Endothelial cell of umbilical vein (primary cell): ENCODE measurements around the gene ARF1. TPM values are rescaled to one million over a fixed set of nuclear protein-coding genes. Genes with fewer than 3 reads are reported as not detected.

Experiments used
- BruUV-seq: library from RNA; stranded (reverse); fragments of 400-500 nt; replicated peaks from 2 replicates; lab custom pipeline; 2021; lab: Mats Ljungman, UMichigan
- CTCF ChIA-PET: fragments of 300-600, 350-600 bp; sonication (Branson Sonifier 250); formaldehyde crosslinking; loops from one replicate; lab custom pipeline; 2021; ENCODE audit warnings: antibody characterized with exemption, inconsistent platforms; lab: Charles Lee
- POLR2A ChIA-PET: fragments of 300-600, 350-600 bp; sonication (Branson Sonifier 250); formaldehyde crosslinking; loops from one replicate; lab custom pipeline; 2021; ENCODE audit warnings: antibody characterized with exemption, inconsistent platforms; lab: Charles Lee
- DNase-seq: peaks from one replicate; pipeline ENCODE4 v3.0.0-alpha.2; 2011; ENCODE audit warnings: low read depth, low spot score
- FAIRE-seq: peaks from 2 replicates; lab custom pipeline; 2011; peaks lifted over from hg19 to GRCh38; lab: Jason Lieb, UNC
- H2AFZ ChIP-seq: 2 replicates; pipeline ENCODE4 v1.6.0; 2012; ENCODE audit warnings: low read depth, low read length, control low read depth, inconsistent platforms
- H3K27ac ChIP-seq: 2 replicates; pipeline ENCODE4 v1.5.1; 2011; ENCODE audit warnings: low read depth, mild to moderate bottlenecking, control low read depth, low read length, moderate library complexity; ENCODE audit not compliant: insufficient read depth
- H3K27me3 ChIP-seq, 2 experiments: 2 replicates each; pipeline versions ENCODE4 v1.6.0 to v1.6.1; 2011; ENCODE audit warnings: low read length in 2 of 2, mixed read lengths in 1 of 2; ENCODE audit not compliant: control insufficient read depth in 2 of 2, insufficient read depth in 2 of 2
- H3K36me3 ChIP-seq, 2 experiments: 2 replicates in 1 of 2; 3 replicates in 1 of 2; pipeline ENCODE4 v1.5.1; 2011; ENCODE audit warnings: low read length in 2 of 2, mild to moderate bottlenecking in 1 of 2, moderate library complexity in 1 of 2; ENCODE audit not compliant: control insufficient read depth in 2 of 2, insufficient read depth in 2 of 2; ENCODE audit errors: extremely low read depth in 1 of 2
- H3K4me1 ChIP-seq: 3 replicates; pipeline ENCODE4 v1.5.1; 2011; ENCODE audit warnings: mild to moderate bottlenecking, low read length; ENCODE audit not compliant: control insufficient read depth, insufficient read depth; ENCODE audit errors: extremely low read depth
- H3K4me2 ChIP-seq: 2 replicates; pipeline ENCODE4 v1.6.1; 2011; ENCODE audit warnings: low read length, control low read depth, mixed read lengths; ENCODE audit not compliant: insufficient read depth
- H3K4me3 ChIP-seq, 3 experiments: fragments of 200-600 bp in 1 of 3; sonication (generic), shearing (Covaris generic) in 1 of 3; replicated peaks in 1 of 3; 2 replicates each; pipeline ENCODE4 v1.5.1; 2011 to 2016; ENCODE audit warnings: control low read depth in 3 of 3, low read length in 3 of 3, mild to moderate bottlenecking in 2 of 3, inconsistent platforms in 1 of 3, low read depth in 1 of 3, moderate library complexity in 1 of 3; ENCODE audit not compliant: insufficient read depth in 1 of 3
- H3K79me2 ChIP-seq: 2 replicates; pipeline ENCODE4 v1.6.0; 2012; ENCODE audit warnings: low read length, inconsistent platforms; ENCODE audit not compliant: control insufficient read depth, insufficient read depth
- H3K9ac ChIP-seq: replicated peaks from 2 replicates; pipeline ENCODE3; 2011; ENCODE audit warnings: low read length, control low read depth; ENCODE audit not compliant: insufficient read depth; ENCODE audit errors: extremely low read depth
- H3K9me1 ChIP-seq: replicated peaks from 3 replicates; pipeline ENCODE4 v1.6.0; 2011; ENCODE audit warnings: mild to moderate bottlenecking, low read length; ENCODE audit not compliant: control insufficient read depth, insufficient read depth; ENCODE audit errors: extremely low read depth
- H3K9me3 ChIP-seq: replicated peaks from 2 replicates; pipeline ENCODE4 v1.5.1; 2012; ENCODE audit warnings: low read length, inconsistent platforms; ENCODE audit not compliant: control insufficient read depth, insufficient read depth
- H4K20me1 ChIP-seq: replicated peaks from 2 replicates; pipeline ENCODE3; 2011; ENCODE audit warnings: mild to moderate bottlenecking, low read length; ENCODE audit not compliant: control insufficient read depth, insufficient read depth; ENCODE audit errors: extremely low read depth
- CTCF ChIP-seq, 2 donors: IDR thresholded peaks; 1 replicate in 1 of 2; 2 replicates in 1 of 2; pipeline ENCODE4 v1.5.1; 2011; ENCODE audit warnings: low read length in 2 of 2, mild to moderate bottlenecking in 2 of 2, moderate library complexity in 2 of 2, control low read depth in 1 of 2, inconsistent platforms in 1 of 2, low read depth in 1 of 2; ENCODE audit not compliant: insufficient read depth in 1 of 2; ENCODE audit errors: extremely low read depth in 1 of 2
- EZH2 ChIP-seq: IDR thresholded peaks from 2 replicates; pipeline ENCODE4 v1.6.1; 2012; ENCODE audit warnings: borderline replicate concordance, low read depth, mild to moderate bottlenecking, moderate library complexity, low read length, inconsistent platforms; ENCODE audit not compliant: severe bottlenecking
- FOS ChIP-seq: IDR thresholded peaks from 2 replicates; pipeline ENCODE4 v1.6.1; 2011; ENCODE audit warnings: mild to moderate bottlenecking, low read length, moderate library complexity, borderline replicate concordance; ENCODE audit not compliant: insufficient read depth
- GATA2 ChIP-seq: IDR thresholded peaks from 2 replicates; pipeline ENCODE4 v1.7.0; 2011; ENCODE audit warnings: low read depth, mild to moderate bottlenecking, moderate library complexity, mixed read lengths, low read length; ENCODE audit not compliant: insufficient read length, insufficient read depth
- MYC ChIP-seq: IDR thresholded peaks from one replicate; pipeline ENCODE4 v1.6.1; 2011; ENCODE audit warnings: mild to moderate bottlenecking, low read depth, low read length
- POLR2AphosphoS5 ChIP-seq: IDR thresholded peaks from 2 replicates; pipeline ENCODE4 v1.6.1; 2012; ENCODE audit warnings: low read depth, mild to moderate bottlenecking, control low read depth, low read length, moderate library complexity; ENCODE audit not compliant: insufficient read depth
- dilution Hi-C: fragments of 300-500 bp; cut with MboI; formaldehyde crosslinking; loops from one replicate; pipeline ENCODE4 v1.15.0; 2019; ENCODE audit warnings: low sequenced_read_pairs; ENCODE audit not compliant: extremely low pct_ligation_motif_present
- intact Hi-C: fragments of 100-400 bp; cut with micrococcal nuclease; formaldehyde crosslinking; loops from one replicate; pipeline ENCODE4 v1.10.0; 2022
- polyA plus RNA-seq, 4 experiments: library from polyadenylated mRNA; depleted of rRNA in 3 of 4; stranded (reverse) in 3 of 4; unstranded in 1 of 4; fragments of >200 nt; gene quantifications; 2 replicates each; pipeline versions ENCODE4 v1.2.1 to v1.2.3, GENCODE V29; 2011 to 2012; ENCODE audit warnings: missing spikeins in 1 of 4
- total RNA-seq: library from RNA; stranded (reverse); gene quantifications from 2 replicates; pipeline ENCODE4 v1.2.3, GENCODE V29; 2021

Gene ARF1
- total and polyA plus RNA-seq, 2 donors (not counting 3 experiments of a cell fraction or from before 2014, with no cell fraction given), result 499 to 844 TPM

- dilution Hi-C loops, result no loop called here
- Histone ChIP-seq H3K27ac (no peak overlapping the region), H3K36me3 (peaks cover 0 to 12% of the 10 kb centered on the region in 2 experiments), H4K20me1 (no peaks in the 10 kb centered on the region), H3K4me3 (peak overlapping the region in 1 of 3 experiments; percentile 77), H3K27me3 (peaks cover 1 to 2% of the 10 kb centered on the region in 2 experiments), H3K4me1 (peaks cover 18% of the 10 kb centered on the region), H3K4me2 (peak overlapping the region; percentile 93), H3K9ac (no peak overlapping the region), H3K9me3 (no peaks in the 10 kb centered on the region), H3K9me1 (no peaks in the 10 kb centered on the region), H3K79me2 (peaks cover 67% of the 10 kb centered on the region), H2AFZ (no peak overlapping the region)
- FAIRE-seq (no peak), DNase-seq (no peak)
- no TSS peak for BruUV-seq
- ChIA-PET POLR2A (interaction anchor here (0.7 to 1.7 kb wide), 2 partner anchors 23 to 24 kb away, joined by 3 to 4 read pairs; partner anchors contain the start of gene IBA57), CTCF (interaction anchor here (0.9 to 3.5 kb wide), 3 partner anchors 11 to 143 kb away, joined by 5 to 12 read pairs (median 7); partner anchors contain the start of gene IBA57)
- intact Hi-C loops, result no loop called here
- no peak for TF ChIP-seq CTCF (IDR thresholded peaks at IDR 0.05; ENCODE audit: extremely low read depth in 1 of 2, insufficient read depth in 1 of 2, low read depth in 1 of 2, low read length in 2 of 2)
- no peak for TF ChIP-seq POLR2AphosphoS5
- TF ChIP-seq FOS, result no peak
- no peak for TF ChIP-seq MYC
- no peak for TF ChIP-seq EZH2
- TF ChIP-seq GATA2, result no peak
Measured at GRCh38 chr1:228142155-228142691, 59.7 kb downstream of the ARF1 start.
